Measurements from ENCODE around the gene DENND6B.

DNA sequence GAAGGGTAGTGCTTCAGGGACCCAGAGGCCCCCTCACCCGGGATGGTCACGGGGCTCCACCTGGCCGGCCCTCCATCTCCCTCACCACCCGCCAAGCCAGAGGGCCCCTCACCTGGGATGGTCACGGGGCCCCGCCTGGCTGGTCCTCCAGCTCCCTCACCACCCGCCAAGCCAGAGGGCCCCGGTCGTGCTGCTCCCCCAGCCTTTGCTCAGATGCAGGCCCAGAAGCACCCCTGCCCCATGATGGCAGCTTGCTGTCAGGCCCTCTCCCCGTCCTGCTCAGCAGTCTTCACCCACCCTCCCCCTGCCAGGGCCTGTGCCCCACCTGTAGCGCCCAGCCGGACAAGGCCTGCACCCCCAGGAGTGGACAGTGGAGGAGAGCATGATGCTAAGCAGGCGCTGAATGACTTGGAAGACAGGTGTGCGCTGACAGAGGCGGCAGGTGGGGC is 7.3 kb downstream of the DENND6B start:
- TF ChIP-seq, protein P1, sequence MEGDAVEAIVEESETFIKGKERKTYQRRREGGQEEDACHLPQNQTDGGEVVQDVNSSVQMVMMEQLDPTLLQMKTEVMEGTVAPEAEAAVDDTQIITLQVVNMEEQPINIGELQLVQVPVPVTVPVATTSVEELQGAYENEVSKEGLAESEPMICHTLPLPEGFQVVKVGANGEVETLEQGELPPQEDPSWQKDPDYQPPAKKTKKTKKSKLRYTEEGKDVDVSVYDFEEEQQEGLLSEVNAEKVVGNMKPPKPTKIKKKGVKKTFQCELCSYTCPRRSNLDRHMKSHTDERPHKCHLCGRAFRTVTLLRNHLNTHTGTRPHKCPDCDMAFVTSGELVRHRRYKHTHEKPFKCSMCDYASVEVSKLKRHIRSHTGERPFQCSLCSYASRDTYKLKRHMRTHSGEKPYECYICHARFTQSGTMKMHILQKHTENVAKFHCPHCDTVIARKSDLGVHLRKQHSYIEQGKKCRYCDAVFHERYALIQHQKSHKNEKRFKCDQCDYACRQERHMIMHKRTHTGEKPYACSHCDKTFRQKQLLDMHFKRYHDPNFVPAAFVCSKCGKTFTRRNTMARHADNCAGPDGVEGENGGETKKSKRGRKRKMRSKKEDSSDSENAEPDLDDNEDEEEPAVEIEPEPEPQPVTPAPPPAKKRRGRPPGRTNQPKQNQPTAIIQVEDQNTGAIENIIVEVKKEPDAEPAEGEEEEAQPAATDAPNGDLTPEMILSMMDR (IDR thresholded peaks at IDR 0.05), result no peak
- no peak for TF ChIP-seq EZH2 (IDR thresholded peaks at IDR 0.05; ENCODE audit: borderline replicate concordance, insufficient read depth, low read depth, low read length, poor library complexity, severe bottlenecking)
